Measurements from ENCODE around the gene SPOCK1. TPM values are rescaled to one million over a fixed set of nuclear protein-coding genes. Genes with fewer than 3 reads are reported as not detected.

The SPOCK1 gene
- total and polyA plus RNA-seq, 2 of the 13 experiments (the other 11 are each of a cell fraction or from before 2014, with no cell fraction given) = 0.18 to 0.29 TPM

DNA sequence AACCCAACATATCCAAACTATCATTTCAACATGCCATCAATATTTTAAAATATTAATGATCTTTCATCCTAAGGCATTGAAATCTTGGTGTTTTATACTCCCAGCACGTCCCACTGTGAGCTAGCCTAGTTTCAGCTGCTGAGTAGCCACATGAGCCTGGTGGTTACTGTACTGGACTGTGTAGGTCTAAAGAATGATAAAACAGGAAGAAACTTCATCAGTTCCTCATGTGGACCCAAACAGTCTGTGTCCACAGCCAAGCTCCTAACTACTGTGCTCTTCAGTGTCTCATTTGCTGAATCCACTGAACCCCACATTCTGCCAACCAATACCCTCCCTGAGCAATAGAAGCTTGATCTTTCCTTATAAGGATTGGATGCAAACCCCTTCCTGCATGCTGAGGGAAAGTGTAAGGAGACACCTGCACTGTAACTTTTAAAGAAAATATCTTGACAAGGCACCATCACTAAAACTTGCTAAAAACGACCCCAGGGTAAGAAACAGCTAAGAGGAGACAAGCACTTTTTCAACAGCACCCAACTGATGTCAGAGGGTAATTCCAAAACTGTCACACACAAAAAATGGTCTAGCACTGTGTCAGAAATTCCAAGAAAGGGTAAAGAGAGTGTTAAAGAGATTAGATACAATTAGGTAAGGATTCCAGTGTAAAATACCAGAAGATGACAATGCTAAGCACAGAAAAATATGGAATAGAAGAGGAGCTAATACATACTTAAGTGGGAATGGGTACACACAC lies 126.9 kb downstream of the SPOCK1 start:
- in situ Hi-C loops (cut with HindIII; ENCODE audit: extremely low pct_ligation_motif_present, low pct_unique_long_range_greater_than_20kb) (no loop called here), intact Hi-C loops (cut with micrococcal nuclease; ENCODE audit: unreplicated experiment) (no loop called here)
- Histone ChIP-seq H3K9ac (ENCODE audit: insufficient read depth, low read depth, low read length) (no peak overlapping the region), H3K27me3 (ENCODE audit: control insufficient read depth in 1 of 2, insufficient read depth in 2 of 2, low read length in 2 of 2) (no peaks in the 10 kb centered on the region; a peak in 1 of 5 replicates), H3K36me3 (replicated peaks in 1 of 2; ENCODE audit: control insufficient read depth in 1 of 2, insufficient read depth in 2 of 2, low read length in 2 of 2) (no peaks in the 10 kb centered on the region), H3K79me2 (ENCODE audit: insufficient read depth, low read length) (no peaks in the 10 kb centered on the region), H4K20me1 (ENCODE audit: insufficient read depth, low read length) (no peaks in the 10 kb centered on the region), H3K27ac (ENCODE audit: extremely low read length, insufficient read depth, low read length) (no peak overlapping the region), H3K9me3 (ENCODE audit: low read length) (no peaks in the 10 kb centered on the region), H3K4me3 (replicated peaks in 1 of 3; ENCODE audit: insufficient read depth in 1 of 3, low read depth in 2 of 3, low read length in 3 of 3) (no peak overlapping the region), H2AFZ (ENCODE audit: low read length) (no peak overlapping the region), H3K4me2 (ENCODE audit: low read depth, low read length) (no peak overlapping the region), H3K4me1 (ENCODE audit: insufficient read depth, low read length) (no peaks in the 10 kb centered on the region)
- ChIA-PET POLR2A (no interaction called here), CTCF (ENCODE audit: low intra/inter-chr PET ratio, low total read pairs) (no interaction called here)
- whole genome bisulfite sequencing (ENCODE audit: low lambda C conversion rate) = 3% methylated on average over 2 of the region's 2 CpGs
- FAIRE-seq = no peak
- no peak for ATAC-seq
- DNase-seq (ENCODE audit: low spot score) = no peak
- no TSS peak for BruUV-seq (replicated peaks)
- TF ChIP-seq CBX1 (IDR thresholded peaks at IDR 0.05; ENCODE audit: low read depth) = no peak
- no peak for TF ChIP-seq FOXK2 (IDR thresholded peaks at IDR 0.05)
- TF ChIP-seq, protein P1, sequence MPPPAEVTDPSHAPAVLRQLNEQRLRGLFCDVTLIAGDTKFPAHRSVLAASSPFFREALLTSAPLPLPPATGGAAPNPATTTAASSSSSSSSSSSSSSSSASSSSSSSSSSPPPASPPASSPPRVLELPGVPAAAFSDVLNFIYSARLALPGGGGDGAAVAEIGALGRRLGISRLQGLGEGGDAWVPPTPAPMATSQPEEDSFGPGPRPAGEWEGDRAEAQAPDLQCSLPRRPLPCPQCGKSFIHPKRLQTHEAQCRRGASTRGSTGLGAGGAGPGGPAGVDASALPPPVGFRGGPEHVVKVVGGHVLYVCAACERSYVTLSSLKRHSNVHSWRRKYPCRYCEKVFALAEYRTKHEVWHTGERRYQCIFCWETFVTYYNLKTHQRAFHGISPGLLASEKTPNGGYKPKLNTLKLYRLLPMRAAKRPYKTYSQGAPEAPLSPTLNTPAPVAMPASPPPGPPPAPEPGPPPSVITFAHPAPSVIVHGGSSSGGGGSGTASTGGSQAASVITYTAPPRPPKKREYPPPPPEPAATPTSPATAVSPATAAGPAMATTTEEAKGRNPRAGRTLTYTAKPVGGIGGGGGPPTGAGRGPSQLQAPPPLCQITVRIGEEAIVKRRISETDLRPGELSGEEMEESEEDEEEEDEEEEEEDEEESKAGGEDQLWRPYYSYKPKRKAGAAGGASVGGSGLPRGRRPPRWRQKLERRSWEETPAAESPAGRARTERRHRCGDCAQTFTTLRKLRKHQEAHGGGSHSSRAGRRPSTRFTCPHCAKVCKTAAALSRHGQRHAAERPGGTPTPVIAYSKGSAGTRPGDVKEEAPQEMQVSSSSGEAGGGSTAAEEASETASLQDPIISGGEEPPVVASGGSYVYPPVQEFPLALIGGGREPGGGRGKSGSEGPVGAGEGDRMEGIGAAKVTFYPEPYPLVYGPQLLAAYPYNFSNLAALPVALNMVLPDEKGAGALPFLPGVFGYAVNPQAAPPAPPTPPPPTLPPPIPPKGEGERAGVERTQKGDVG (CRISPR knock-in tag; IDR thresholded peaks at IDR 0.05; ENCODE audit: borderline replicate concordance) = no peak
- TF ChIP-seq, protein P2, sequence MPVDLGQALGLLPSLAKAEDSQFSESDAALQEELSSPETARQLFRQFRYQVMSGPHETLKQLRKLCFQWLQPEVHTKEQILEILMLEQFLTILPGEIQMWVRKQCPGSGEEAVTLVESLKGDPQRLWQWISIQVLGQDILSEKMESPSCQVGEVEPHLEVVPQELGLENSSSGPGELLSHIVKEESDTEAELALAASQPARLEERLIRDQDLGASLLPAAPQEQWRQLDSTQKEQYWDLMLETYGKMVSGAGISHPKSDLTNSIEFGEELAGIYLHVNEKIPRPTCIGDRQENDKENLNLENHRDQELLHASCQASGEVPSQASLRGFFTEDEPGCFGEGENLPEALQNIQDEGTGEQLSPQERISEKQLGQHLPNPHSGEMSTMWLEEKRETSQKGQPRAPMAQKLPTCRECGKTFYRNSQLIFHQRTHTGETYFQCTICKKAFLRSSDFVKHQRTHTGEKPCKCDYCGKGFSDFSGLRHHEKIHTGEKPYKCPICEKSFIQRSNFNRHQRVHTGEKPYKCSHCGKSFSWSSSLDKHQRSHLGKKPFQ (CRISPR knock-in tag; IDR thresholded peaks at IDR 0.05; ENCODE audit: insufficient replicate concordance) = no peak
- no peak for TF ChIP-seq AGO1 (IDR thresholded peaks at IDR 0.05; ENCODE audit: low read depth, low read length, poor library complexity, severe bottlenecking)
- no peak for TF ChIP-seq ETV6 (CRISPR knock-in tag; conservative IDR thresholded peaks at IDR 0.05)
- TF ChIP-seq GABPB1 (CRISPR knock-in tag; IDR thresholded peaks at IDR 0.05) = no peak
- TF ChIP-seq, protein P3, sequence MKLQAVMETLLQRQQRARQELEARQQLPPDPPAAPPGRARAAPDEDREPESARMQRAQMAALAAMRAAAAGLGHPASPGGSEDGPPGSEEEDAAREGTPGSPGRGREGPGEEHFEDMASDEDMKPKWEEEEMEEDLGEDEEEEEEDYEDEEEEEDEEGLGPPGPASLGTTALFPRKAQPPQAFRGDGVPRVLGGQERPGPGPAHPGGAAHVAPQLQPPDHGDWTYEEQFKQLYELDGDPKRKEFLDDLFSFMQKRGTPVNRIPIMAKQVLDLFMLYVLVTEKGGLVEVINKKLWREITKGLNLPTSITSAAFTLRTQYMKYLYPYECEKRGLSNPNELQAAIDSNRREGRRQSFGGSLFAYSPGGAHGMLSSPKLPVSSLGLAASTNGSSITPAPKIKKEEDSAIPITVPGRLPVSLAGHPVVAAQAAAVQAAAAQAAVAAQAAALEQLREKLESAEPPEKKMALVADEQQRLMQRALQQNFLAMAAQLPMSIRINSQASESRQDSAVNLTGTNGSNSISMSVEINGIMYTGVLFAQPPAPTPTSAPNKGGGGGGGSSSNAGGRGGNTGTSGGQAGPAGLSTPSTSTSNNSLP (IDR thresholded peaks at IDR 0.05; ENCODE audit: low read depth, low read length) = no peak
- no peak for TF ChIP-seq ZNF253 (CRISPR knock-in tag; IDR thresholded peaks at IDR 0.05; ENCODE audit: borderline replicate concordance)
- no peak for TF ChIP-seq KLF16 (CRISPR knock-in tag; IDR thresholded peaks at IDR 0.05)
